ENCODE measurements around the gene EXOC6B.

DNA sequence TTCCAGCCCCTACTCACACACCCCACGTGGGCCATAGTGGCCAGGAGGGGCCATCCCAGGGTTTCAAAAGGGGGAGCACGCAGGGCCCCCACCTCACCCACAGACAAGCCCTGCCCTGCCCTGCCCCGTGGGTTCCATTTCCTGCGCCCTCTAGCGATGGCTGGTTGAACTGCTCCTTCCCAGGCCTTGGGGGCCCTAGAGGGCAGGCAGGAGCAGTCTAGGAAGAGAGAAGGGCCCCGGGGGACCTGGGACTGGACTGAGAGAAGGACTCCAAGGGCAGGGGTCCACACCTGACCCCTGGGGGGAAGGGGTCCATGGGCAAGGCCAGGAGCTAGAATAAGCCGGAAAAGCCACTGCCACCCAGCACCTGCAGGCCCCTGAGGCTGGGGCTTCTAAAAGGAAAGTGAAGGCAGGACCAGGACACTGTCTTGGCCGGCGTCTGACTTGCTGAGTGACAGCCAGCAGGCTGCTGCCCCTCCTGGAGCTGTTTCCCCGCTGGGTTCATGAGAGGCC, 688.3 kb downstream of the EXOC6B start:
- TF ChIP-seq, protein P1, sequence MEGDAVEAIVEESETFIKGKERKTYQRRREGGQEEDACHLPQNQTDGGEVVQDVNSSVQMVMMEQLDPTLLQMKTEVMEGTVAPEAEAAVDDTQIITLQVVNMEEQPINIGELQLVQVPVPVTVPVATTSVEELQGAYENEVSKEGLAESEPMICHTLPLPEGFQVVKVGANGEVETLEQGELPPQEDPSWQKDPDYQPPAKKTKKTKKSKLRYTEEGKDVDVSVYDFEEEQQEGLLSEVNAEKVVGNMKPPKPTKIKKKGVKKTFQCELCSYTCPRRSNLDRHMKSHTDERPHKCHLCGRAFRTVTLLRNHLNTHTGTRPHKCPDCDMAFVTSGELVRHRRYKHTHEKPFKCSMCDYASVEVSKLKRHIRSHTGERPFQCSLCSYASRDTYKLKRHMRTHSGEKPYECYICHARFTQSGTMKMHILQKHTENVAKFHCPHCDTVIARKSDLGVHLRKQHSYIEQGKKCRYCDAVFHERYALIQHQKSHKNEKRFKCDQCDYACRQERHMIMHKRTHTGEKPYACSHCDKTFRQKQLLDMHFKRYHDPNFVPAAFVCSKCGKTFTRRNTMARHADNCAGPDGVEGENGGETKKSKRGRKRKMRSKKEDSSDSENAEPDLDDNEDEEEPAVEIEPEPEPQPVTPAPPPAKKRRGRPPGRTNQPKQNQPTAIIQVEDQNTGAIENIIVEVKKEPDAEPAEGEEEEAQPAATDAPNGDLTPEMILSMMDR (IDR thresholded peaks at IDR 0.05): peak; percentile 73 to 95 (median 84)
- no peak for TF ChIP-seq POLR2A (IDR thresholded peaks at IDR 0.05)
